GM21423 (cell line): ENCODE measurements around the gene SARS1.
"Not testable (repeated sequence)": the region's sequence is repeated elsewhere in the genome, so short reads cannot be mapped to it uniquely, and the experiment has no call there.

Source experiments
- ATAC-seq: cut with Tn5 transposase; IDR thresholded peaks from one replicate; pipeline ENCODE4 v1.9.1; 2021; ENCODE audit warnings: mild to moderate bottlenecking, moderate library complexity; ENCODE audit not compliant: unreplicated experiment

SARS1 gene

GRCh38 chr1:109192433-109192832 is 21.3 kb upstream of the SARS1 start:
- ATAC-seq = no peak

GRCh38 chr1:109193653-109194590 is 19.8 kb upstream of the SARS1 start:
- ATAC-seq = no peak

- no peak for ATAC-seq
Measured at GRCh38 chr1:109197158-109198042, 16.3 kb upstream of the SARS1 start.

GRCh38 chr1:109198043-109198695 is 15.5 kb upstream of the SARS1 start:
- ATAC-seq = no peak

GRCh38 chr1:109198745-109199144 is 15.0 kb upstream of the SARS1 start:
- ATAC-seq = no peak

- no peak for ATAC-seq
Measured at GRCh38 chr1:109199710-109200109, 14.0 kb upstream of the SARS1 start.

GRCh38 chr1:109201123-109201703 is 12.5 kb upstream of the SARS1 start:
- ATAC-seq = no peak

- ATAC-seq = no peak
Measured at GRCh38 chr1:109204484-109204883, 9.2 kb upstream of the SARS1 start.

- no peak for ATAC-seq
Measured at GRCh38 chr1:109206339-109206738, 7.4 kb upstream of the SARS1 start.

- no peak for ATAC-seq
Measured at GRCh38 chr1:109207467-109208103, 6.1 kb upstream of the SARS1 start.

- ATAC-seq = no peak
Measured at GRCh38 chr1:109208394-109208793, 5.3 kb upstream of the SARS1 start.

GRCh38 chr1:109208836-109209463 is 4.8 kb upstream of the SARS1 start:
- ATAC-seq = no peak

- ATAC-seq = no peak
Measured at GRCh38 chr1:109210058-109210457, 3.7 kb upstream of the SARS1 start.

- no peak for ATAC-seq
Measured at GRCh38 chr1:109213345-109213823, 334 bp upstream of the SARS1 start.

GRCh38 chr1:109214695-109215623 is 1.2 kb downstream of the SARS1 start:
- ATAC-seq = no peak

GRCh38 chr1:109216662-109217061 is 2.9 kb downstream of the SARS1 start:
- no peak for ATAC-seq

GRCh38 chr1:109218516-109218915 is 4.8 kb downstream of the SARS1 start:
- no peak for ATAC-seq

GRCh38 chr1:109221201-109221600 is 7.5 kb downstream of the SARS1 start:
- not testable (repeated sequence) for ATAC-seq

GRCh38 chr1:109225308-109225707 is 11.6 kb downstream of the SARS1 start:
- no peak for ATAC-seq
